Stimulated activated CD8-positive, alpha-beta memory T cell treated with anti-CD3 and anti-CD28 coated beads, Interleukin-2, amount 100 ng/mL, for 1 hour (primary cell): ENCODE data around the gene PNPLA3.
"Not testable (repeated sequence)": the region's sequence is repeated elsewhere in the genome, so short reads cannot be mapped to it uniquely, and the experiment has no call there.

ENCODE experiments used
- DNase-seq, 2 donors: peaks; one replicate each; pipeline ENCODE4 v3.0.0-alpha.2; 2020; ENCODE audit warnings: low read depth in 2 of 2

PNPLA3 gene

DNA sequence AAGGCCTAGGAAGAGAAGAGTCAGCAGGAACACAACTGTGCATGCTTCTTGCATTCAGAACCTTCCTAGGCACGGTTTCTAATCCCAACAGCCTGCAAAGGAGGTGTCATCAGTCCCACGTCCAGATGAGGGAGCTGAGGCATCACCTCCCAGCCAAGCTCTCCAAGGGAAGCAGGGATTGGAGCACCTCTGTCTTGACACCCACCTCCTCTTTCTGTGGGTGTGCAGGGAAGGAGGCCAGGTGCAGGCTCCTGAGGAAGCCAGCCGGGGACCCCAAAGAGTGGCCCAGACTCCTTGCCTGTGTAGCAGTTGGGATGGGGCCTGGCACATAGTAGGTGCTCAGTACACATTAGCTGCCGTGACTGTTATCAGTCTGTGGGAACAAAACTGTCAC lies 33.7 kb upstream of the PNPLA3 start:
- DNase-seq, result no peak

DNA sequence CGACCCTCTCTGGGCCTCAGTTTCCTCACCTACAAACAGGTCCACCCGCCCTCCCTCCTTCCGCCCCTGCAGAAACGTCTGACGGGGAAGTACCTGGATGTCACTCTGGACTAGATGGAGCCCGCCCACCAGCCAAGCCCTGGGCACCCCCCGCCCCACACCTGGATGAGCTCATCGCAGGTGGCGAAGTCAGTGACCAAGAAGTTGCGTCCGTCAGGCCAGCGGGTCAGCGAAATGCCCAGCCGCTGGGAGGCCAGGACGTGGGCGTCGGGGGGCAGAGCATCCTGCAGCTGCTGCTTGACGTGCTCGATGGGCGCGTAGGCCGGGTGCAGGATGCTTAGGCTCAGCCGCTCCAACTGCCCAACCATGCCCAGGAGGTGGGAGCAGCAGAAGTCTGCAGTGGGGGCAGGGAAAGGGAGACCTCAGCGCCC lies 32.7 kb upstream of the PNPLA3 start:
- DNase-seq, result no peak

DNA sequence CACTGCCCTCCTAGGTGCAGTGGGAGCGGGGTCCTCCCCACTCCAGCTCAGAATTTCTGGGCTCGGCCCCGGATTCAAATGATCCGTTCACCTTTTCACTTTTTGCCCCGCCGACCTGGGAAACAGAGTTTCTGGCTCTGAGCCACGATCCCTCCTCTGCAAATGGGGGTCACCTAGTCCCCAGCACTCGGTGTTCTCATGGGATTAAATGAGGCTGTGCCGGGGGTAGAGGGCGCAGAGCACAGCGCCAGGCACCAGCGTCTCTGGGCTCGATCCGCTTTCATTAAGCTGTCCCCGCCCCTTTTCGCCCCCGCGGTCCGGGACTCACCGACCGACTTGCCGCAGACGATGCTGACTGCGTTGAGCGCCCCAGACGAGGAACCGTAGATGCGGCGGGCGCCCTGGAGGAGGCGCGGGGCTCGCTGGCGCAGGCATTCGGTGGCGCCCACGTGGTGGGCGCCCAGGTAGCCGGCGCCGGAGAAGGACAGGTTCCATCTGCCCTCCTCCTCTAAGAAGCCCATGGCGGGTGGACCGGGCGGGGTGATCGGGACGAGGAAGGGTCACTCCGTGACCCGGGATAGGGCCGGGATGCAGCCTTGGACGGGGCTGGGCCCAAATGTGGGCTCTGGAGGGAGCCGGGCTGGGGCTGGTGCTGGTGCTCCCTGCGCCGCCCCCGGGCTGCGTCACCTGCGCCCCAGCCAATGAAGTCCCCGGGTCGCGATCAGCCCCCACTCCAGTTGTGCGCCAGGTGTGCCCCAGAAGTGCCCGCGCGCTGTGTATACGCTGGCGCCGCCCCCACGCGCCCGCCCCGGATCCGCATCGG lies 32.0 kb upstream of the PNPLA3 start, which contains the start of gene PNPLA5:
Gene PNPLA5 (minus strand): TSS at position 654 of the 823 bp plus-strand sequence. CDS start 133 bp downstream, at position 521.
- no peak for DNase-seq

DNA sequence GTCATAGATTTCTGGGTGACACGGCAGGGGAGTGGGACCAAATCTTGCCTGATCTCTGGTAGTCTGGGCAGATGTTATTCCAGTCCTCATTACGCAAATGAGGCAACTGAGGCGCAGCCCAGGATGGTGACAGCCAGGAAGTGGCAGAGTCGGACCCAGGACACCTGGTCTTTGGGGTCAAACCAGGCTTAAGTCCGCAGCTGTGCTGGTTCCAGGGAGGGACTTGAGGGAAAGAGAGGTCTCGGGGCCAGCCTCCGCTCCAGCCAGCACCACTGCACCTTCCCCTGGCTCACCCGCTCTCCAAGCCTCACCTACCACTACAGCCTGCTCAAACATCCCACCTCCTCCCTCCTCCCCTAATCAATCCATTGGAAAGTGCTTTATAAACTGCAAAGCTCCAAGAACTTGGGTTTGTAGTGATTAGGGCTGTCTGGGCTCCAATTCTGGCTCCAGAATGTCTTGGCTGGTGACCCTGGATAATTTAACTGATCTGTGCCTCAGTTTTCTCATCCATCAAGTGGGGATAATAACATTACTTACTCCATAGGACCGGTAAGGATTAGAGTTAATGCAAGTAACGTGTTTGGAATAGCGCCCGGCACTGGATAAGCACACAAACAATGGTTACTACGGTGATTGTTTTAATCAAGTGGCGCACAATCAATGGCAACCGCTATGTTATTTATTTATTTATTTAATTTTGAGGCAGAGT lies 31.3 kb upstream of the PNPLA3 start:
- DNase-seq, result no peak

DNA sequence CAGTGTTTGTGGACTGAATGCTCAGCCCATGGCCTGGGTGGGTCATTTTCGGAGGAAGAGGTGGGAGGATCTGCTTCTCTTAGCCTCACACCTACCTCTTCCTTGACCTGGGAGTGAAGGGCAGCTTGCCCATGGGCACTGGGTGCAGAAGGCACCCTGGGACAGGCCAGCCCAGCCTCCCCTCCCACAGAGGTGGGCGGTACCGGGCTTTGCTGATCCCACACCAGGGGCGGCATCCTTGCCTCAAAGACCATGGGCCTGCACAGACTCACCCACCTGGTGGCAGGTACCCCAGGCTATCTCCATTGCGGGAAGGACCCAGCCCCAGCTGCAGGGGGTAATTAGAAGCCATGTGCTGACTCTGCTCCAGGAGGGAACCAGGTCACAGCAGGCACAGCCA lies 30.3 kb upstream of the PNPLA3 start:
- DNase-seq, result no peak

DNA sequence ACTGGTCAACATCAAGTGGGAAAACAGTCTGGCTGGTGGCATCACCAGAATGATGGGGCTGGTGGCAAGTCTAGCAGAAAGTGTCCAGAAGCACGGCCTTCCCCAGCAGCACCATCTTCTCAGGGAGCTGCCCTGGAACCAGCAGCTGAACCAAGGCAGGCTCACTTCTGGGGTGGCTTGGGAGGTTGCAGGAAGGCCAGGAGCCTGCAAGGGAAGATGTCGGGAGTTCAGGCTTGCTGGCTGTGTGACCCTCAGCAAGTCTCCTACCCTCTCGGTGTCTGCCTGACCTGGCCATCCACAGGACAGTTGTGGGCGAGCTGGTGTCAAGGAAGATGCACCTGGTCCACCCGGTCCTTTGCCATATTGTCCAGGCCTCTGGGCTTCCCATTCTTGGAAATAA lies 29.5 kb upstream of the PNPLA3 start:
- DNase-seq, result no peak

DNA sequence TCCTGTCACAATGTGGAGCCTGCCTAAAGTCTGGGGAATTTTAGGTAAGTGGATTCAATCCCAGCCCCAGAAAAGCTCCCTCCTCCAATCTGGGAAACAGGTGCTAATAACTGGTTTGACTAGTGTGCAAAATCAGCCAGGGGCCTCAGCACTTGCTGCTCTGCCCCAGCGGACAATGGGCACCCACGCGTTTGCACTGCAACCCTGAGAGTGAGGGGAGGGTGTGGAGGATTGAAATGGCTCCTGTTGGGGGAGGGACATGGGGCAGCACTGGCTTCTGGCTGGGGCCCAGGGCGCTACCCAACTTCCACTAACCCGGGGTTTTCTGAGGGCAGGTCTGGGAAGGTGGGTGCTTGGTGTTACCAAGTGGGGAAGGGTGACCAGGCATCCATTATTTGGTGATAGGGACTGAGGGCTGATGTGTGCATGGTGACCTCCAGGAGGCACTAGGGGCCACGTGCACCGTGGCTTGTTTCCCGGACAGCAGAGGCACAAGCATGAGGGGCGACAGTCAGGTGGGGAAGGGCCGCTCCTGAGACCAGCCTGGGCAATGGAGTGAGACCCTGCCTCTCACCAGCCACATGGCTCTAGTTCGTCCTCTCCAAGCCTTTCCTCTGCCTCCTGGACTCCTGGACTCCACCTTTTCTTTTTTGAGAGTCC lies 27.5 kb upstream of the PNPLA3 start:
- DNase-seq, result no peak

DNA sequence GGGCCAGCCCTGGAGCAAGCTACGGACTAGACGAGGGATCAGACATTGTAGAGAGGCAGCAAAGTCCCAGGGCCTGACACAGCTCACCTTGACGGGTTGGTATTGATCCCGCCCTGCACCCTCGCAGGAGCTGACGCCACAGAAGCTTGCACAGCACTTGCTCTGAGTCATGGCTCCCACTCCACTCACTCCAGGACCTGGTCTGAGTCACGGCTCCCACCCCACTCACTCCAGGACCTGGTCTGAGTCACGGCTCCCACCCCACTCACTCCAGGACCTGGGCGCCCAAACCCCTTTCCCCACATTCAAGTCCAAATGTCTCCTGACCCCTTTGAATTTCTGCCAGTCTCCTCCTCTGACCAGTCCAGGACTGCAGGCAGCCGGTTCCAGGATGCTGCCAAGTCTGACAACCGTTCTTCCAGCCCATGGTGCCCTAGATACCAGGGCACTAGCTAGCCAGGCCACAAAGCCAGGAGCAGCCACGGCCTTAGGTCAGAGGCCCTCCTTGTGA lies 25.8 kb upstream of the PNPLA3 start:
- DNase-seq, result no peak

DNA sequence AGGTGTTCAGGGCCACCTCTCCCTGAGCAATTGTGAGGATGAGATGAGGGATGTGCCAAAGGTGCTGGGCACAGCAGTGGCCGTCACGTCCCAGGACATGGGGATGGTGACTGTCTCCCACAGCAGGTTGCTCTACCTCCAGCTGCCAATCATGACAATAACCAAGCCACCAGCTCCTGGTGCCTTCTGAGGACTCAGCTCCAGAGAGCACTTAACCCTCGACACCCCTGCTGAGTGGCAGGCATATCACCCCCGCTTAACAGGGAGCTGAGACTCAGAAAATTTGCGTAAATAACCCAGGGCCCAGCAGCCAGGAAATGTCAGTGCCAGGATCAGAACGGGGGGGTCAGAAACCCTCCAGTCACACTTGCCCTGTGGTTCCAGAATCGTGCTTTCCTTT lies 23.4 kb upstream of the PNPLA3 start:
- no peak for DNase-seq

DNA sequence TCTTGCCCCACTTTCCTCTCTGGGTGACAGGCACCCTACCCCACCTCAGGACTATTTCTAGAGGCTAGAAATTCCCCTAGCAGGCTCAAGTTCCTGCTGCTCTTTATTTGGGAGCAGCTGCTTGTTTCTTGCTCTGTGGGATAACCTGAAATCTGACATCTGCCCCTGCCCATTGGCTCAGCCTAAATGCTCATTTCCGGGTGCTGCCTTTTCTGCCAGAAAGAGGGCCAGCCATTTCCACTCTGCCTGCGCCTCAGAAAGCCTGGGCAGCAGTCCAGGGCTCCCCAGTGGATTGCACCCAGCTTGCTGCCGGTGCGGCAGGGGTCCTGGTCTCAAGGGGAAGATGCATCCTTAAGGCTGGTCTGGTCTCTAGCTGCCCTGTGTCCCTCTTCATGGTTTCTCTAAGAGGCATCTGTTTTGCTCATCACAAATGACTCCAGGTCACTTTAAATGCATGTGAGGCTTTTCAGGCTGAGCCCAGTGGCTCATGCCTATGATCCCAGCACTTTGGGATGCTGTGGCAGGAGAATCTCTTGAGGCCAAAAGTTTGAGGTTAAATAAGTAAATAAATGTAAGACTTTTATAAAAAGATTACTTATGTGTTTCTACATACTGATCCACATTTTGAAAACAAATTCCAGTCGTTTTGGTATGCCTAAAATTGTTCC lies 21.5 kb upstream of the PNPLA3 start:
- no peak for DNase-seq

DNA sequence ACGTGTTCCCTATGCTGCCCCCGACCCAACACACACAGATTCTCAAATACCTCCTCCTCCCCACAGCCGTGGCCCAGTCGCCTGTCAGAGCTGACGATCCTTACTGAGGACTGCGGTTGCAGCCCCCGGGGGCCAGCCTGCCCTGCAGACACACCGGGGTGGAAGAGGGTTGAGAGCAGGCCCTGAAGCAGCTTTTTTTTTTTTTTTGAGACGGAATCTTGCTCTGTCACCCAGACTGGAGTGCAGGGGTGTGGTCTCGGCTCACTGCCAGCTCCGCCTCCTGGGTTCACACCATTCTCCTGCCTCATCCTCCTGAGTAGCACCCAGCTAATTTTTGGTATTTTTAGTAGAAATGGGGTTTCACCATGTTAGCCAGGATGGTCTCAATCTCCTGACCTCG lies 20.6 kb upstream of the PNPLA3 start:
- not testable (repeated sequence) for DNase-seq

DNA sequence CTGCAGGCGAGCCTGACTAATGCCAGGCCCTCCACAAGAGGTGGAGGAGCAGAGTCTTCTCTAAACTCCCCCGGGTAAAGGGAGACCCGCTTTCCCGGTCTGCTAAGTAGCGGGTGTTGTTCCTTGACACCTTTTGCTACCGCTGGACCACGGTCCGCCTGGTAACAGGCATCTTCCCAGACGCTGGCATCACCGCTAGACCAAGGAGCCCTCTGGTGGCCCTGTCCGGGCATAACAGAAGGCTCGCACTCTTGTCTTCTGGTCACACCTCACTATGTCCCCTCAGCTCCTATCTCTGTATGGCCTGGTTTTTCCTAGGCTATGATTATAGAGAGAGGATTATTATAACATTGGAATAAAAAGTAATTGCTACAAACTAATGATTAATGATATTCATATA lies 19.2 kb upstream of the PNPLA3 start:
- not testable (repeated sequence) for DNase-seq

DNA sequence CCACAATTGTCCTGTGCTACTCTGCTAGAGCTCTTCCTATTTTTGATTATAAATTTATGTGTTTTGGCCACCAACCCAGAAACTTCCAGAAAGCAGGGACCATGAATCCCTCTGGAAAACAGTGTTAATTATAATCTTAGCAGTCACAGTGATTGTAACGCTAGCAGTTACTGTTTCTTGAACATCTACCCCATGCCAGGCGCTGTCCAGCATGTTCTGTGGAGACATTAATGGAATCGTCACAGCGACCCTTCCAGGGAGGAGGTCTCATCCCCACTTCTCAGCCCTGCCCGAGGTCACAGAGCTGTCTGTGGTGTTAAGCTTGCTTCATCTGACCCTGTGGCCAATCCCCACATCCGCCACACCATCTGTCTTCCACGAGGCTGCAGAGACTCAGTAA lies 17.9 kb upstream of the PNPLA3 start:
- no peak for DNase-seq

DNA sequence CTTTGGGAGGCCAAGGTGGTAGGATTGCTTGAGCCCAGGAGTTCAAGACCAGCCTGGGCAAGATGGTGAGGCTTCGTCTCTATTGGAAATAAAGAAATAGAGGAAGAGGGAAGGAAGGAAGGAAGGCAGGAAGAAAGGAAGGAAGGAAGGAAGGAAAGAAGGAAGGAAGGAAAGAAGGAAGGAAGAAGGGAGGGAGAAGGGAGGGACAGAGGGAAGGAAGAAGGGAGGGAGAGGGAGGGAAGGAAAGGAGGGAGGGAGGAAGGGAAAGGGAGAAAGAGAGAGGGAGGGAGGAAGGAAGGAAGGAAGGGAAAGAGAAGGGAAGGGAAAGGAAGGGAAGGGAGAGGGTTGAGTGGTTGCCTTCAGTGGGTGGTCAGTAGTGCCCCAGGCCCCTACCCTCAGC lies 13.9 kb upstream of the PNPLA3 start:
- no peak for DNase-seq

DNA sequence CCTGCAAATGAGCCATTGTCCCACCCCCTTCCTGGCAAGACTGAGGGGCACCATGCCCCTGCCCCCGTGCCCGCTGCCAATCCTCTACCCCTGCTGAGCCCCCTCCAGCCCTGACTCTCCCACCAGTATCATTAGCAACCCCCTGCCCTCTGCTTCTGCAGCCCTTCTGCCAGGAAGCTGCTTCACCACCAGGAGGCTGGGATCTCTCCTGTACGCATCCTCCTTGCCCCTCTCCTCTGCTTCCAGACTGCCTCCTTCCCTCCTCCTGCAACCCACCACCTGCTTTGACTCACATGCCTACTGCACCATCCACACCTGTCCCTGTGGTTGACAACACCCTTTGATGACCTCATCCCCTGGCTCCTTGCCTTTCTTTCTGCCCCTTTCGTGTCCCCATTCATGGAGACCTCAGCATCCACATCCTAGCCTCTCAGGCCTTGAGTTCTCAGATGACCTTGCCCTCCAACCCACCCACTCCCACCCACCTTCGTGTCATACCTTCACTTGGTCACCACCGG lies 13.4 kb upstream of the PNPLA3 start:
- DNase-seq, result no peak

DNA sequence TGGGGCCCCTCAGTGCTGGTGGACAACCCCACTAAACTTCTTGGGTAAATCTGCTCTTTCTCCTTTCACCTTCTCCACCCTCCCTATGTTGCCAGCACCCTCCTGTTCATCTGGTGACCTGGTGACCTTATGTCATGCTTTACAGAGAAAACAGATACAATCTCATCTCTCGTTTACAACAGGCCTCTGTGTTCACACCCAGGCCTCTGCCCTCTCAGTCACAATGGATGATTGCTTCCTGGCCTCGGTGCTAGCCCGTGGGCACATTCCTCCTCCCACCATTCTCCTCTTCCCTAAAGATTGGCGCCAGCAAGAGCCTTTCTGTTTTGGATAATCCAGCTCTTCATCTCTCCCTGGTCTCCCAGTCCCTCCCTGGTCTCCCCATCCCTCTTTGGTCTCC lies 12.3 kb upstream of the PNPLA3 start:
- no peak for DNase-seq

DNA sequence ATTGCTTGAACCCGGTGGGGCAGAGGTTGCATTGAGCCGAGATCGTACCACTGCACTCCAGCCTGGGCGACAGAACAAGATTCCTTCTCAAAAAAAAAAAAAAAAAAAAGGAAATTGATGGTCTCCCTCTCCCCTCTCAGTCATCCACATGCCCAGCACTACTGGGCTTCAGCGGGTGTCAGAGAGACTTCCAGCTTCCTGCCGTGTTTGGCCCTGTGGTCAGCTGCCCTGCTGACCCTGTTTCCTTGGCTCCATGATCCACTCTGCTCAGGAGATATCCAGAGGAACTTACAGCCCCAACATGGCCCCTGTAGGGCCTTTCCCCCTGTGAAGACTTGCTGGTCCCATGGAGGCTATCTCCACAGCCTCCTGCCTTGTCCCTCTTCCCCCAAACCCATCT lies 6.1 kb upstream of the PNPLA3 start:
- DNase-seq, result no peak

DNA sequence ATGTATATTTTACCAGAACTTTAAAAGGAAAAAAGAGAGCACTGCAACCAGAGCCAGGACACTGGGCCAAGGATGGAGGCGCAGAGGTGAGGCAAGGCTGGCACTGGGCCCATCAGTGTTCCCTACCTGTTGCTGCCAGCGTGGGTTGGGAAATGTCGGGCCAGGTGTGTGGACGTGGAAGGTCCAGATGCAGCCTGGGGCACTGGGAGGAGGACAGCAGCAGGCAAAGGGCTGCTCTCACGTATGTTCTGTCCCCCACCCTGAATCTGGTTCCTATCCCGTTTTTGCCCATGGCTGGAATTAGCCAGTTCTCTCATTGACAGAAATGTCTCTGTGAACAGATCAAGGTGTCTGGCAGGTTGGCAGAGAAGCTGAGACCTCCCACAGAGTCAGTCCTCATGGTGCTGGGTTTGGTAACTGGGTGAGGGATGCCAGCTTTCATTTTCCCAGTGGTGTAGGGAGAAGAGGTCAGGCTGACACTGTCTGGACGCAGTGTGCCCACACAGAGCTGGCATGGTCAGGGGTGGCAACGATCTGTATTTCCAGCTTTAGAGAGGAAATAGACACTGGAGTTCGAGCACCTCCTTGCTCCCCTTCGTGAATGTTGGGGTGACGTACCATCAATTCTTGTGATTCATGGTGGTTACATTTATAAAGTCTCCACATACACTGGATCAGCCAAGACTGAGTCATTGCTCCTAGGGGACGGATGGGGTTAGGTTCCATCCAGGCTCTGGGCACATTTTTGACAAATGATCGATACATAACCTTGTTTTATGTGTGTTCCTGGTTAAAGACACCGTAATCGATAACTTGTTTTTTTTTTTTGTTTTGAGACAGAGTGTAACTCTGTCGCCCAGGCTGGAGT lies 4.3 kb upstream of the PNPLA3 start:
- no peak for DNase-seq

DNA sequence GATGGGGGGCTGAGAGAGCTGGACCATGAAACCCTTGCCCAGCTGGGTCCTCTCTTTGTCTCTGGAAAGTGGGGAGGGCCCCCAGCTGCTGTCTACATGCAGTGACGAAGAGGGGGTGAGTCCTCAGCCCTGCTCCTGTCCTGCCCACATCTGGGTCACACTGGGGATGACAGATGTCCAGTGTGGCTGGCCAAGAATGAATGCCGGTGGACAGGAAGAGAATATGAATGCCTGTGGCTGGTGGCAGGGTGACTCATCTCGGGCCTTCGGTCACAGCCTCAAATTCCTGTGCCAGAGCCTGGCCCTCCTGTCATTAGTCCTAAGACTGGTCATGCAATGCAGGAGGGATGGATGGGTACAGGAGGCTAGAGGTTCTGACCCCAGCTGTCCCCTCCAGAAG lies 2.2 kb upstream of the PNPLA3 start:
- DNase-seq, result no peak

DNA sequence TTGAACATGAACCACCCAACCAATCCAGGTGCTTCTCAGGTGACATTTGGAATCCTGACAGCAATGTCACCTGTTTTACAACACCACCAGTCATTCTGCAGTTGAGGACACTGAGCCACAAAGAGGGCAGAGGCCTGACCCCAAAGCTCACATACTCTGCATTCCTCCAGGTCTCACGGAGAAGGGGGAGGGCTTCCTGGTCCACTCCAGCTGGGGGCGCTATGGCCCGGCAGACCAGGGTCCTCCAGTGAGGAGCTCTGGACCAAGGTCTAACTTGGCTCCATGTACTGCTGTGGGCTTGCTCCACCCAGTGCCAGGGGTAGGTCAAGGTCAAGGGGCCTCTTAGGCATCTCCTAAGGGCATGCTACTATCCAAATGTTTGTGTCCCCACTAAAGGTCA lies 1.5 kb upstream of the PNPLA3 start:
- no peak for DNase-seq

DNA sequence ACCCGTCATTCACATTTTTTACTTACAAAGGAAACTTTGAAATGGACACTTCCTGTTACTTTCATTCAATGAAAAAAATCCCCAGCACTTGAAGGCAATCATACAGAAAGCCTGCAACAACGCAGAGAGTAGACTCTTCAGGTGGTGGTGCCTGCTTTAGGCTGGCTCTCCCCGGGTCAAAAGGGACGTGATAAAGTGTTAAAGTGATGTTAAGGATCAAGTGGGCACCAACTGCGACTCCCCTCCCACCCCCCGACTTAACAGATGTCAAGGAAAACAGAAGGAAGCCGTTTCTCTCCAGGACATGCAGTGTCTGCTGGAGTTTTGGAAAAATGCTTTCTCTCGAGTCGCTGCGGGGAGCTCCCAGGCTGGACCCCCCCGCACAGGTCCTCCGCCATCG lies 414 bp upstream of the PNPLA3 start:
- no peak for DNase-seq
